HL-60/S4 (cell line): ENCODE results near the gene MC1R.
"Not testable (repeated sequence)": the region's sequence is repeated elsewhere in the genome, so short reads cannot be mapped to it uniquely, and the experiment has no call there.

ENCODE experiments used
- in situ Hi-C: fragments of 300-500 bp; cut with MboI; formaldehyde crosslinking; loops from 2 replicates; pipeline ENCODE4 v1.14.3; 2022; ENCODE audit warnings: low sequenced_read_pairs

MC1R gene

DNA sequence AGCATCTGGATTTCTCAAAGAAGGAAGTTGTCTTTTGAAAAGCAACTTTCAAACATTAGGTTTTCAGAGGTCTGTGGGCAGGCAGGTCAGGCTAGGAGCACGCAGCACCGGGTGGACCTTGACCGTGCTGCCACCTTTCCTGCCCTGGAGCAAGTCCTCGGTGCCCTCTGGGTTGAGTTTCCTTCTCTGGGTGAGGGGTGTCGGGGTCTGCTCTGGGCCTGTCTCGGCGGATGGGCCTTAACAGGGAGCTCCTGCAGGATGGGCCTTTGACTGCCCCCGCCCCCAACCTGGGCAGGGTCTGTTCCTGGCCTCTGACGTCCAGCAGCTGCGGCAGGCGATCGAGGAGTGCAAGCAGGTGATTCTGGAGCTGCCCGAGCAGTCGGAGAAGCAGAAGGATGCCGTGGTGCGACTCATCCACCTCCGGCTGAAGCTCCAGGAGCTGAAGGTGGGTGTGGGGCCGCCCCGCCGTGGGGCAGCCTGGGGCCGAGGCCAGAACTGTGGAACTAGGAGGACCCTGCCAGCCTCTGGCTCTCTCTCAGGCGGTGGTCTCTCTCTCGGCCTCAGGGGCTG is 38.6 kb downstream of the MC1R start:
- in situ Hi-C loops: no loop called here

DNA sequence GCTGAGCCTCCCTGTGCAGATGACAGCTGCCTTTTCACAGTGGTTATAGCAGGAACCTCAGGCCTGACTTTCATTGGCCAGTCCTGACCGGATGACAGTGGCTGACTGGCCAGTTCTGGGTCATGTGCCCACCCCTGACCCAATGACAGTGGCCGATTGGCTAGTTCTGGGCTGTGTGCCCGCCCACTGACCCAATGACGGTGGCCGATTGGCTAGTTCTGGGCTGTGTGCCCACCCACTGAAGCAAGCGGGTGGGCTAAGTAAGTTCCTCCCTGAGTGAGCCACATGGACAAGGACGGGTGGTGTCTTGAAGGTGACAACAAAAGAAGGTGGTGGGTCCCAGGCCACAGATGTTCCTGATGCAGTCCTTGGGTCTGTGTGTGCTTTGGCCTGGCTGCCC is 39.4 kb downstream of the MC1R start:
- in situ Hi-C loops: no loop called here

DNA sequence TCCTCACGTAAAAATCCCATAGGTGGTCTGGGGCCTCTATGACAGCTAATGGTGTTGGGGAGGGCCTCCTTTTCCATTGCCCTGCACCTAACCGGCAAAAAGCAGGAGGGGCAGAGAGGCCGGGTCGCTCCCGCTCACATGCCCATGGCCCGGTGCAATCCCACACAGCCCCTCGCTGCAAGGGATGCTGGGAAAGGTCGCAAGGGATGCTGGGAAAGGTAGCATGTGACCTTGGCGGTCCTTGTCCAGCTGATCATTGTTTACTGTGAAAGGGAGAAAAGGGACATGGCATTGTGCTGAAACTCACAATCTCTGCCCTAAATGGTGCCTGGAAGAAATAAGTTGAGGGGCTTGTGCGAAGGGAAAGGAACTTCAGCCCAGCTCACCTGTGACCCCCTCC is 39.9 kb downstream of the MC1R start:
- in situ Hi-C loops: no loop called here

DNA sequence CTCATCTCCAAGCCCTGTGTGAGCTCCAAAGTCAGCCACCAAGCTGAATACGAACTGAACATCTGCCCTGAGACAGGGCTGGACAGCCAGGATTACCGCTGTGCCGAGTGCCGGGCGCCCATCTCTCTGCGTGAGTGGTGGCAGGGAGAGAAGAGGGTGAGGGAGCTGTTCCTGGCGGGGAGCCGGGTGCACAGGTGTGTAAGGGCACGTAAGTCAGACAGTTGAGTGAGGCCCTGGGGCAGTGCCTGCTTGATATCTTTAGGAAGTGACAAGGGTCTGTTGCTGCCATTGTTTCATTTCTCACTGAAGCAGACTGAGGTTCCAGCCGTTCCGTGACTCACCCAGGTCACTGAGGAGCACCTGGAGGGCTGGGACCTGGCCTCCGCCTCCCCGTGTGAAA is 42.3 kb downstream of the MC1R start:
- in situ Hi-C loops: no loop called here

DNA sequence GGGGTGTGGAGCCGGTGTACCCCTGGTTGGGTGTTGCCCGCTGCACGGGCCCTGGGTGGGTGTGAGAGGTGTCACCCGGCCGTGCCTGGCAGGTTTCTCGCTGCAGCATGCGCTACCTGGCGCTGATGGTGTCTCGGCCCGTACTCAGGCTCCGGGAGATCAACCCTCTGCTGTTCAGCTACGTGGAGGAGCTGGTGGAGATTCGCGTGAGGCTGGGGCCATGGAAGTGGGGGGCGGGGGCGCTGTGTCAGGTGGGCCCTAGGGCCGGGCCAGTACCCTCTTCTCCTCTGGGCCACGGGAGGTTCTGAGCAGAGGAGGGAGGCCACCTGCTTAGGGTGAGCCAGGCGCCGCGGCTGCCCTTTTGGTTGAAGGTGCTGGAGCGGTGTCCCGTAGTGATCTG is 43.3 kb downstream of the MC1R start:
- in situ Hi-C loops: no loop called here

DNA sequence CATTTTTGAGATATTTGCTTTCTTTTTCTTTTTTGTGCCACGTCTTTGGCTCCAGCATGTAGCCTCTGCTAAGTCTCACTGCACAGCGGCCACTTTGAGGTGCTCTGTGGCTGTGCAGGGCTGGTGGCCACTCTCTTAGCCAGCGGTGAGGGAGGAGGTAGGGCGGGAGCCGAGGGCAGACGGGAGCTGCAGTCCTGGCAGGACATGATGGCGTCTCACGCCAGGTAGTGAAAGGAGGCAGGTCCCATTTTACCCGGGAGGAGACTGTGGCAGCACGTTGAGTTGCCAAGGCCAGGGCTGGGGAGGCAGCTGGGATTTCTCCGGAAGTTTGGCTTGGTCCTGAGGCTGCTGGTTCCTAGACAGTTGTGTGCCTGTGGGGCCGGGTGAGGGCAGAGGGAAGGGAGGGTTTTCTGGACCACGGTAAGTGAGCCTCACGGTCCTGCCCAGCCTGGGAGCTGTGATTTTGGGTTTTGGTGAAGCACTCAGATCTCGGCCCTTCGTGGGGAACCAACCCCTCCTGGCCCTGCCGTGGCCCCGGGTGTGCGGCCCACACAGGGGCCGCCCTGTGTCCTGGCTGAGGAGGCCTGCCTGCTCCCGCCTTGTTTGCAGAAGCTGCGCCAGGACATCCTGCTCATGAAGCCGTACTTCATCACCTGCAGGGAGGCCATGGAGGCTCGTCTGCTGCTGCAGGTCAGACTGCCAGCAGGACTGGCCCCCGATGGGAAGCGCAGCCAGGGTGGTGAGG is 44.3 kb downstream of the MC1R start:
- in situ Hi-C loops: no loop called here

DNA sequence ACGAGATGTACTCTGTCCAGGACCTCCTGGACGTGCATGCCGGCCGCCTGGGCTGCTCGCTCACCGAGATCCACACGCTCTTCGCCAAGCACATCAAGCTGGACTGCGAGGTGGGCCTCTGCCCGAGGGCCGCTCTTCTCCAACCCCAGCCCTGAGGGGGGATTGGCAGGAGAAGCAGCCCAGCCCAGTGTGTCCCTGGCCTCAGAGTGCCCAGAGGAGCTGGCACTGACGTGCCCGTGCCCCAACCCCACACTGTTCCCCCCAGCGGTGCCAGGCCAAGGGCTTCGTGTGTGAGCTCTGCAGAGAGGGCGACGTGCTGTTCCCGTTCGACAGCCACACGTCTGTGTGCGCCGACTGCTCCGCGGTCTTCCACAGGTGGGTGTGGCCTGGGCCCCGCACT is 45.5 kb downstream of the MC1R start:
- in situ Hi-C loops: no loop called here

DNA sequence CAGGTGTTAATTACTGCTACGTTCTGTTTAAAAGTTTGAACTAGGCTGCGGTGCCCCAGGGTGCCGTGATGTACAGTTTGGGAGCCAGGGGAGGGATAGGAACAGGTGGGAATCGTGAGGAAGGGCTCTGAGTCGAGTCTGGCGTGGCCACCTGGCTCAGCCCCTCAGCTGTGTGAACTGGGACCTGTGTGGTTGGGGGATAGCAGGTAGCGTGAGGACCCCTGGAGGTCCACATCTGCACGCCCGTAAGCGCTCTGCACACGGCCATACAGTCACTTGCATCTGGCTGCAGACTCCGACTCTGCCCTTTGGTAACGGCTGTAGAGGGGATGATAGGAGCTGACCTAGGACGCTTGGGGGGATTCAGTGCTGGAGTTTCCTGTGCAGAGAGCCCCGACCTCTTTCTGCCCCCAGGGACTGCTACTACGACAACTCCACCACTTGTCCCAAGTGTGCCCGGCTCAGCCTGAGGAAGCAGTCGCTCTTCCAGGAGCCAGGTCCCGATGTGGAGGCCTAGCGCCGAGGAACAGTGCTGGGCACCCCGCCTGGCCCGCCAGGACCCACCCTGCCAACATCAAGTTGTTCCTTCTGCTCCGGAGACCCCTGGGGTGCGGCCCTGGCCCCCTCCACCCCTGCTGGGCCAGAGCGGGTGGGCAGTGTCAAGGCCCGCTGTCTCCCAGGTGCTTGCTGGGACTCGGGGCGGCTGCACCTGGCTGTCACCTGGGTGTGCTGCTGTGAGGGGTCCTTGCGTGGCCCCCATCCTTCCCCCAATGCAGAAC is 47.0 kb downstream of the MC1R start:
- in situ Hi-C loops: no loop called here

DNA sequence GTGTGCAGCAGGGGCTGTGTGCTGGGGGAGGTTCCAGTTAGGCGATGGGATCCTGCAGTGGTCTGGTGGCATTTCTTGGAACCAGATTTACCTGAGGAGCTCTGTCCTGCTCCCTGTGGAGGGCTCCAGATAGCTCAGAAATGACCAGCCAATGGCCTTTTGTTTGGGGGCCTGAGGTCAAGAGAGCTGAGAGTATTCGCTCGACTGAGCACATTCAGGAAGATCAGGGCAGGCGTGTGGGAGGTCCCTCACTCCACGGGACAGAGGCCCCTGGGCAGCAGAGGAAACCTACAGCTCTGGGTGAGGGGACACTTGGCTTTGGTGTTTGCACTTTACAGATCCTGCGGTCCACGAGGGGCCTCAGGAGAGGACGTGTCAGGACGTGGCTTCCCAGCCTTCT is 48.1 kb downstream of the MC1R start:
- in situ Hi-C loops: no loop called here

DNA sequence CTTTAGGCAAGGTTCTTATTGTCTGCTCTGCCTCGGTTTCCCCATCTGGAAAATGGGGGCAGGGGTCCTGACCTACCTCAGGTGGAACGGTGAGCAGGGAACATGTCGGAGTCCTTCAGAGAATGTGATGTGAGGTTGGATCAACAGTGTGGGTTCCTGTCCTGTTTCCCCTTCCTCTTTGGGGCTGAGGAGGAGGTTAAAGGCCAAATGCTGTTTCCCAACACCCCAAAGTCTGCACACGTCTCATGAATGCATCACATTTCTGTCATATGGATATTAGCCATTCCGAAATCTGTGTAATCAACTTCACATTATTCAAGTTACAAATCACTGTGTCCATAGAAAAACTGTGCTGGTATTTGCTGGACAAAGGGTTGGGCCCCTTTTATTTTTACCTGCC is 48.8 kb downstream of the MC1R start:
- in situ Hi-C loops: not testable (repeated sequence)

DNA sequence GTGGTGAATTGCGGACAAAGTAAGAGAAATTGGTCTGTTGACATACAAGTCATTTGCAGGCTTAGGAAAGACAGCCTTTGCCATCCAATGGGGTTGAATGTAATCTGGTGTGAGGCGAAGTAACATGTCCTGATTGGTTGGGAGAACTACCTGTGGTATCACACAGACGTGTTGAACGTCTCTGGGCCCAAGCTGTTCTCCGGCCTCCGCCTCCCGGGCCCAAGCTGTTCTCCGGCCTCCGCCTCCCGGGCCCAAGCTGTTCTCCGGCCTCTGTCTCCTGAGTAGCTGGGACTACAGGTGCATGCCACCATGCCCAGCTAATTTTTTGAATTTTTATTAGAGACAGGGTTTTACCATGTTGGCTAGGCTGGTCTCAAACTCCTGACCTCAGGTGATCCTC is 49.4 kb downstream of the MC1R start:
- in situ Hi-C loops: not testable (repeated sequence)

DNA sequence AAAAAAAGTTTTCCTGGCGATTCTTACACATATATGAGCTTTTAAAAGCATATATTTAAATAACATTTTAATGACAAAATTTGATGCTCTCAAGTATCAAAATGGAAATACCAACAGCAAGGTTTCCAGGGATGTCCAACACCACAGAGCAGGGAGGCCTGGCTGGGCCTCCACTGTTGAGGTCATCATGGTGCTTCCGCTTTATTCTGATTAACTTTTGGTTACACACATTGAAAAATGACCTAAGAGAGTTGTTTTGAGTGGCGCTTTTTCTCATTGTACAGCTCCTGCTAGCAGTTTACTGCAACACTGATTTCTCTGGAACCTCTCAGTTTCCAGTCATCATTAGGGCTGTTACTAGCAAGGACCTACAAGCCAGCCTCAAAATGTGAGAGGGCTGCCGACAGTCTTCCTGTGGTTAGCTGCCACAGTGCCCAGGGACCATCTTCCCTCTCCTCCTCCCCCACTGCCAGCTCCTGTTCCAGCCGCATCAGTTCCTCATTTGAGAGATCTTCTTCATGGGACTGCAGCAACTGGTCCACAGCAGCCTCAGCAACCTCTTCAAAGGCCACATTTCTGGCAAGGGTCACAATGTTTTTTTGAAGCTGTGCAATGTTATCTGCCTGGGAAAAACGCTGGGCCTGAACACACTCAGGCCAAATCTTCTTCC is 51.2 kb downstream of the MC1R start:
- in situ Hi-C loops: no loop called here
